NCI-H1417 treated with DMSO at 0.1 percent for 48 hours (cell line): ENCODE data around the gene PDIA6.

Source experiments
- DNase-seq: peaks from one replicate; lab custom pipeline; 2025; lab: John Stamatoyannopoulos, UW

The PDIA6 gene

DNA sequence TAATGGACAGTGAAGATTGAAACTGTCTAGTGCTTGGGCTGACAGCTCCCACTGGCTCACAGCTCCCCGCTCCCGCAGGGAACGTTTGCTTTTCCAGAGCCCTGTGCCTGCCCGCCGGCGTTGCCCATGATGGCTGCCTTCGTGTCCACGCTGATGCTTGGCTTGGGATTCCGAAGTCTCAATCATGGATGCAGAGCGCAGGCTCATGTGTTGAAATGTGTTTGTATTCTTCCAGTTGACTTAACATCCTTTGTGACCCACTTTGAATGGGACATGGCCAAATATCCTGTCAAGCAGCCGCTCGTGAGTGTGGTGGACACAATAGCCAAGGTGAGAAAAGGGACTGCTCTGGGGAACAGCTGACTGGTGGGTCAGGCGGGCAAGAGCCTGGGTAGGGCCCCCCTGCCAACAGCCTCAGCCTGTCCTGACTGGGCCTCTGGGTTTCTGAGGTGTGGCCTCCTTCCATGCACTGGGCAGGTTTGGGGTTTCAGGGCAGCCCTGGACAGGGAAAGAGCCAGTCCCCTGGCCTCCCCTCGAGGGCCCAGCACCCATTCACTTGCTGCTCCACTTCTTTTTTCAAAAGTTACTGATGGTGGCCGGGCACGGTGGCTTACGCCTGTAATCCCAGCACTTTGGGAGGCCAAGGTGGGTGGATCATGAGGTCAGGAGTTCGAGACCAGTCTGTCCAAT is 48.3 kb downstream of the PDIA6 start:
- no peak for DNase-seq

DNA sequence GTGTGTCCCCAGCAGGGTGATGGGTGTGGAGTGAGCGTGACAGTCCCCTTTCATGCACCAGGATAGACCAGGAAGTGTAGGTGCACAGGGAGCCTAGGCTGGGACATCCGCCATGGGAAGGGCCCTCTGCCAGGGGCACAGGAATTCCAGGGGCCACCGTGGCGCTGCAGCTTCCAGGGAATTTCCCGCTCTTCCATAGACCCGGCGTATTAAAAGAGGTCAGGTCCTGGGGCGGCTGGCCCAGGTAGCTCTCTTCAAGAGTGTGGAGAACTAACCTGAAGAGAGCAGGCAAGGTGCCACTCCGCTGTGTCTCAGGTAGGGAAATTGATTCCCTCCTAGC is 49.2 kb downstream of the PDIA6 start:
- DNase-seq: no peak

DNA sequence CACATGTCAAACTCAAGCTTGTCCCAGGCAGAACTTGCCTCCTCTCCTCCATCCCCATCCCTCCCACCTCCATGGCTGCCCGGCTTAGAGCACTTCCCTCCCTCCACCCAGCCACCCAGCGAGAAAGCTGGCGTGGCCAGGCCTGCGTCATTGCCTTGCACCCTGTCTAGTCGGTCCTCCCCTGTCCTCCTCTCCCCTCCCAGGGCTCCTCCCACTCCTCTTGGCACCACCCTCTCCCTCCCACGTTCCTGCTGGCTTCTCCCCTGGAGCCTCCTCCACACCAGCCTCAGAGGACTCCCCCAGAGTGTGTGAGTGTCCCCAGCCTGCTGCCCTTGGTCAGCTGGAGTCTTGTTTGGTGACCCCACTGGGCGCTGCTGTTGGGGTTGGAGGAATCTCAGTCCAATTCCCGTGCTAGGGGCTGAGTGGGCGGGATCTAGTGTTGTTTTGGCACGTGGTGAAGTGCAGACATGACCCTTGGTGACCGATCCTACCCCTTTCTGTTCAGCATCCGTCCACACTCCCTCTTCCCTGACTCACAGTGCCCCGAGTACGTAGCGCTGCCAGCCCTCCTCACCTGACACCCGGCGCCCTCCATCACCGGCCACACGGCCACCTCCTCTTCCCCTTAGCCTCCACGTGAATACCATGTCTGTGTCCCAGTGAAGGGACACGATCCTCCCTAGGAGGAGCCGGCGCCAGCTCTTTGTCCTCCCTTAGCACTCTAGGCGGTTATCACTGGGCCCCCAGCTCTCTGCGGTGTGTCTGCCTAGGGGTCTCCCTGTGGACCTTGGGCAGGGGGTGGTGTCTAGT is 49.7 kb downstream of the PDIA6 start:
- no peak for DNase-seq

DNA sequence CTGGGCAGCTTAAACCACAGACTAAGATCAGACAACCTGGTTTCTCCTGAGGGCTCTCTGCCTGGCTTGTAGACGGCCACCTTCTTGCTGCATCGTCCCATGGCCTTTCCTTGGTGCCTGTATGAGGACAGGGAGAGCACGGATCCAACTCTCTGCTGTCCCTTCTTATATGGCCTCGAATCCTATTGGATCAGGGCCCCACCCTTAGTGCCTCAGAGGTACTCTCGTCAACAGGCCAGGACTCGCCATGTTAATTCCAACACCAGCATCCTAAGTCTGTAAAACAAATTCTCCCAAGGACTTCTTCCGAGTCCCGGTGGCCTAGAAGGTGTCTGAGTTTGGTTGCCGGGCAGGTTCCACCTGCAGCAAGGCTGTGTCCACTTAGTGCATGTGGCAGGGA is 51.0 kb downstream of the PDIA6 start:
- DNase-seq: no peak

DNA sequence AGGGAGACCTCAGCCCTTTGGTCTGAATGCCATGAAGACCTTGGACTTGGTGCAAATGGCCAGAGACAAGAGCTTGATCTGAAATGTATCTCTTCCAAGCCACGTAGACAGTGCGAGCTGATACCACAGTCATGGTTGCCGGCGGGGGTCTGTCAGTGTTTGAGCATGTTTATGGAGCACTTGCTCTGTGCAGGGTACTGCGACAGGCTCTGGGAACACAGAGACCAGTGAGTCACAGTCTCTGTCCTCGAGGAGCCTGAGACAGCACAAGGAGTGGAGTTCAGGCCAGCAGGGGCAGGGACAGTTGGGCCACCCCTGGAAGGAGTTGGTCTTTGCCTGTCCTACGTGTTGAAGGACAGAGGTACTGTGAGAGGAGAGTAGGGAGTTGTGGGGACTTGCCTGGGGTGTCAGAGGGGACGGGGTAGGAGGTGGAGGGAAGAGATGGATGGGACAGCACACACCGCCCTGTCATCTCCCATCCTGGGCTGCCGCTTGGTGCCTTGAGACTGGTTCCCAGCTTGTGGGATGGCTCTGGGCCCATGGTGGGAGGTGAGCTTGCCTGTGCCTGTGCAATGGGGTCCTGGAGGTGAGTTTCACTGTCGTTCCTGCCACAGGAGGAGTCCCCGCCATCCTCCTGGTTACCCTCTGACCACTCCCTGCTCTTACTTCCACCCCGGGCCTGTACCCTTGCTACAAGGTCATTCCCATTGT is 51.6 kb downstream of the PDIA6 start:
- no peak for DNase-seq

GRCh38 chr2:10759151-10759714 is 53.4 kb downstream of the PDIA6 start:
- DNase-seq: no peak

DNA sequence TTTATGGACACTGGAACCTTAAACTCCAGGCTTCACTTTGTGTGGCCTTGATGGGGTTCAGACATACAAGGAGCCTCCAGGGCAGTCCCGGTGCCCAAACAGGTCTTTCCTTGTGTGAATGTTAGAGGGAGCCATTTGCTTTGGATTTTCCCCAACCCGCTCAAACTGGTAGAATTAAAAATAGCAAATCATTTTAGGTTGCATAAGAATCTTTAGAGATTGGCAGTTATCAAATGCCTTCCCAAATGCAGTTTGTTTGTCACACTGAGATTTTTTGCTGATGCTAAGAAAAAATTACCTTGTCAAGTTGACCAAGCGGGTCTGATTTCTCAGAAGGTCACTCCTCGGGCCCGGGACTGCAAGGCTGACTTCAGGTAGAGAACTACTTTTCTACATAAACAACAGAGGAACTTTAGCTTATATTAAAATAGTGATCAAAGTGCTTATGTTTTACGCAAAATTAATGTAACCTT is 54.7 kb downstream of the PDIA6 start:
- no peak for DNase-seq

GRCh38 chr2:10755621-10756020 is 57.0 kb downstream of the PDIA6 start:
- DNase-seq: no peak

DNA sequence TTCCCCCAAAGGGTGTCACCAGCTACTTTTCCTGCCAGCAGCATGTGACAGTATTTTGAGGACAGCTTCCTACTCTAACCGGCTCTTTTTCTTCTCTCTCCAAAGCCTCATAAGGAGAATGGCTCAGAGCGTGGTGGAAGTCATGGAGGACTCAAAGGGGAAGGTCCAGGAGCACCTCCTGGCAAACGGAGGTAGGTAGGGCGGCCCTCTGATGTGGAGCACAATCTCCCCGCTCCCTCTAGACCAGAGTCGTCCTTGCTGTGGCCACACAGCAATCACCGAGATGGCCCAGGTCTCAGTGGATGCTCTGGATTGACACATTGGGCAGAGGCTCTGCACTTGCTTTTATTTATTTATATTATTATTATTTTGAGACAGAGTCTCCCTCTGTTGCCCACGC is 58.7 kb downstream of the PDIA6 start:
- DNase-seq: no peak

DNA sequence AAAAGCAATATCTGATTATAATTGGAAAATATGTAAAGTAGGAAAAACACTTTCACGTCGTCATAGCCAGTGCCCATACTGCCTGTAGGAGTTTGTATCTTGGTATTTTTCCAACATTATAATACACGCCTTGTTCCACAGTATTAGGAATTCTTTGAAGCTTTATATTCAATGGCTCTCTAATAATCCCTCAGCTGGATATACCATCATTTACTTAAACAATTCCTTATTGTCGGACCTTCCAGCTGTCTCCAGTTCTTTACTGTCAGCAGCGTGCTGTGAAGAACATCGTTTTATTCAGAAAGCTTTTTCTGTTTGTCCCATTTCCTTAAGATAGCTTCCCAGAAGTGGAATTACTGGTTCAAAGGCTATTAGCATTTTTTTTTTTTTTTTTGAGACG is 59.4 kb downstream of the PDIA6 start:
- no peak for DNase-seq

- no peak for DNase-seq
Measured at GRCh38 chr2:10752236-10752635, 60.3 kb downstream of the PDIA6 start.

GRCh38 chr2:10750610-10751009 is 62.0 kb downstream of the PDIA6 start:
- no peak for DNase-seq

- no peak for DNase-seq
Measured at GRCh38 chr2:10742666-10743065, 69.9 kb downstream of the PDIA6 start.

DNA sequence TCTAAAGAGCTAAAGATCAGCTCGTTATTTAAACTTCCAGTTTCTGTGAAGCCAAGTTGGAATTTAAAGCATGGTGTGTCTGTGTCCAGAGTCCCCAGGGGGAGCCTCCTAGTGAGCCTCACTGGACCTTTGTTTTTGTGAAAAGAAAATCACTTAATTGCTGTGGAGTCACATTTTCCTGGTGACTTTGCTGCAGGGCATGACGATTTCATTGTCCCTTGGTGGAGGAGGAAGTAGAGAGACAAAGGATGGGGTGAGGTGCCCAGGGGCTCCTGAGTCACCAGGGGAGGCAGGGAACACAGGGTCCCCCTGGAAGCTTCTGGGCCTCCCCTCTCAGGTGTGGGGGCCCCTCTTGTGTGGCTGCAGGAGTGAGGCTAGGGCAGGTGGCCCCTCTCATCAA is 71.4 kb downstream of the PDIA6 start:
- no peak for DNase-seq

GRCh38 chr2:10740226-10740625 is 72.4 kb downstream of the PDIA6 start:
- no peak for DNase-seq

DNA sequence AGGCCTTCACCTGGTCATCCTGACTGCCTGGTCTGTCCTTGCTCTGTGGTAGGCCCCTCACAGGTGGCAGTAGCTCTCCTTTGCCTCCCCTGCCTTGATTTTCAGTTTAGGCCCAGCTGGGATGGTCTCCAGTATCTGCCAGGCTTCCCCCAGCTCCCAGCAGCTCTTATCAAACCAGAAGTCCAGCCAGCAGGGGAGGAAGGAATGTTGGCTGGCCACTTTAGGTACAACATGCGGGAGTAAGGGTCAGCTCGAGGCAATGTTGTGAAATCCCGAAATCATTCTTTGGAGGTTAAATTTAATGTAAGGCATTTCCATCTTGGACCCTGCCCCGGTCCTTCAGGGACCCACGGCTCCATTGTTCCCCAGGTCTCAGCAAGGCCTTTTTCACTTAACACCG is 74.4 kb downstream of the PDIA6 start:
- DNase-seq: no peak

DNA sequence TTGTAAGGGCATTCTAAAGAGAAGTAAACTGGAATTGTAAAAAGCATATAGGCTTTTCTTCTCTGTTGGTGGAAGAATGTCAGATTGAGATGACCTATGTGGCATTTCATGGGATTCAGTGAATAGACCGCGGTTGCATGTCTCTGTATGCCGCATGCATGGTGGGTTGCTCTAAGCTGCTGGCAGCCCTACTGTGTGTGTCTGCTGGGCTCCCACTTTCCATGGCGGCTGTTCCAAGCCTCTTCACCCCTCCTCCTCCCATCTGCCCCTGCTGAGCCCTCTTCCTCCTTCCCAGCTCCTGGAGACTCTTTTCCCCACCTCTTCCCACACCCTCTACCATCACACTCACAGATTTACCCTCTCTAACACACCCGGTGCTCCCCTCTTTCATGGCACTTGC is 78.6 kb downstream of the PDIA6 start:
- no peak for DNase-seq

DNA sequence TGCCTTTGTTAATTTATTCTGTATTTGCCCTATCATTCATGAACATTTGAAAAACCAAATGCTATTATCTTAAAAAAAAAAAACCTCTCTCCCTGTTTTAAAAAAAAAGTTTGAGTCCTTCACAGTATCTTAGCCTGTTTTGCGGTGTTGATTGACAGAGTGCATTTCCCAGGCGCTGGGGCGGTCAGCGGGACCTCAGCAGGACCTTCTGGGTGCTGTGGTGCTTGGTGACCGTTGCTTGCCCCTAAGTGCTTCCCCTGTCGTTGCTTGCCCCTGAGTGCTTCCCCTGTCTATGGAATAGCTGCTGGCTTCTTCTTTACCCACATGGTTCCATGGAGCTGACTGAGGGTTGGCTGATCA is 79.0 kb downstream of the PDIA6 start:
- no peak for DNase-seq
